ENCODE measurements around the gene PIP4K2A. TPM values are rescaled to one million over a fixed set of nuclear protein-coding genes. Genes with fewer than 3 reads are reported as not detected.

The PIP4K2A gene
- total and polyA plus RNA-seq, 2 of the 13 experiments (the other 11 are each of a cell fraction or from before 2014, with no cell fraction given), result 9.1 to 22.6 TPM

DNA sequence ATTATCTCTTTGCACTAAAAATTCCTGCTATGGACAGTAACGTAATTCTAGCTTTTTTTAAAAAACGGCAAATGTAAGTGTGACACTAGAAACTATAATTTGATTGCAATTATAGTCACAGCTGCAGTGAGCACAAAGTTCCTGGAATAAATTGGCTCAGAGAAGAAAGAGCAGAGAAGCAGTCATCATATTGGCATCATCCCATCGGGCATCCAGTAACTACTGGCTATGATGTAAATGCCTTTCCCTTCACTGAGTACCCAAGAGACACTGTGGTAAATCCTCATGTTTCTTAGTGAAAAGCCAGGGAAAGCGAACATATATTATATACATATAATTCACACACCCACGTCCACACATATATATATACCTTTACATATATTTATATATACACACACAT, 43.6 kb downstream of the PIP4K2A start:
- intact Hi-C loops (cut with micrococcal nuclease; ENCODE audit: unreplicated experiment), result no loop called here
- ChIA-PET POLR2A (no interaction called here), CTCF (ENCODE audit: low intra/inter-chr PET ratio, low total read pairs) (no interaction called here)
- in situ Hi-C loops (cut with HindIII; ENCODE audit: extremely low pct_ligation_motif_present, low pct_unique_long_range_greater_than_20kb), result no loop called here
- Histone ChIP-seq H3K27me3 (ENCODE audit: control insufficient read depth in 1 of 2, insufficient read depth in 2 of 2, low read length in 2 of 2) (no peaks in the 10 kb centered on the region), H3K9ac (ENCODE audit: insufficient read depth, low read depth, low read length) (no peak overlapping the region), H3K4me3 (replicated peaks in 1 of 3; ENCODE audit: insufficient read depth in 1 of 3, low read depth in 2 of 3, low read length in 3 of 3) (no peak overlapping the region), H3K27ac (ENCODE audit: extremely low read length, insufficient read depth, low read length) (no peak overlapping the region), H2AFZ (ENCODE audit: low read length) (no peak overlapping the region), H3K36me3 (replicated peaks in 1 of 2; ENCODE audit: control insufficient read depth in 1 of 2, insufficient read depth in 2 of 2, low read length in 2 of 2) (no peaks in the 10 kb centered on the region), H3K79me2 (ENCODE audit: insufficient read depth, low read length) (peaks cover 51% of the 10 kb centered on the region), H3K4me1 (ENCODE audit: insufficient read depth, low read length) (peaks cover 46% of the 10 kb centered on the region), H4K20me1 (ENCODE audit: insufficient read depth, low read length) (0 out of 2 replicates have a peak, but pooled peaks cover 3% of the 10 kb centered on the region), H3K9me3 (ENCODE audit: low read length) (no peaks in the 10 kb centered on the region), H3K4me2 (ENCODE audit: low read depth, low read length) (no peak overlapping the region)
- ATAC-seq (no peak), FAIRE-seq (no peak), DNase-seq (ENCODE audit: low spot score) (no peak)
- no TSS peak for BruUV-seq (replicated peaks)
- TF ChIP-seq GATA4 (IDR thresholded peaks at IDR 0.05; ENCODE audit: borderline replicate concordance, low read depth), result no peak
- TF ChIP-seq MYC (CRISPR knock-in tag; IDR thresholded peaks at IDR 0.05; ENCODE audit: borderline replicate concordance), result no peak
- TF ChIP-seq RFX3 (CRISPR knock-in tag; IDR thresholded peaks at IDR 0.05), result no peak
- TF ChIP-seq ZFP41 (CRISPR knock-in tag; IDR thresholded peaks at IDR 0.05; ENCODE audit: borderline replicate concordance), result no peak
- TF ChIP-seq, protein P1, sequence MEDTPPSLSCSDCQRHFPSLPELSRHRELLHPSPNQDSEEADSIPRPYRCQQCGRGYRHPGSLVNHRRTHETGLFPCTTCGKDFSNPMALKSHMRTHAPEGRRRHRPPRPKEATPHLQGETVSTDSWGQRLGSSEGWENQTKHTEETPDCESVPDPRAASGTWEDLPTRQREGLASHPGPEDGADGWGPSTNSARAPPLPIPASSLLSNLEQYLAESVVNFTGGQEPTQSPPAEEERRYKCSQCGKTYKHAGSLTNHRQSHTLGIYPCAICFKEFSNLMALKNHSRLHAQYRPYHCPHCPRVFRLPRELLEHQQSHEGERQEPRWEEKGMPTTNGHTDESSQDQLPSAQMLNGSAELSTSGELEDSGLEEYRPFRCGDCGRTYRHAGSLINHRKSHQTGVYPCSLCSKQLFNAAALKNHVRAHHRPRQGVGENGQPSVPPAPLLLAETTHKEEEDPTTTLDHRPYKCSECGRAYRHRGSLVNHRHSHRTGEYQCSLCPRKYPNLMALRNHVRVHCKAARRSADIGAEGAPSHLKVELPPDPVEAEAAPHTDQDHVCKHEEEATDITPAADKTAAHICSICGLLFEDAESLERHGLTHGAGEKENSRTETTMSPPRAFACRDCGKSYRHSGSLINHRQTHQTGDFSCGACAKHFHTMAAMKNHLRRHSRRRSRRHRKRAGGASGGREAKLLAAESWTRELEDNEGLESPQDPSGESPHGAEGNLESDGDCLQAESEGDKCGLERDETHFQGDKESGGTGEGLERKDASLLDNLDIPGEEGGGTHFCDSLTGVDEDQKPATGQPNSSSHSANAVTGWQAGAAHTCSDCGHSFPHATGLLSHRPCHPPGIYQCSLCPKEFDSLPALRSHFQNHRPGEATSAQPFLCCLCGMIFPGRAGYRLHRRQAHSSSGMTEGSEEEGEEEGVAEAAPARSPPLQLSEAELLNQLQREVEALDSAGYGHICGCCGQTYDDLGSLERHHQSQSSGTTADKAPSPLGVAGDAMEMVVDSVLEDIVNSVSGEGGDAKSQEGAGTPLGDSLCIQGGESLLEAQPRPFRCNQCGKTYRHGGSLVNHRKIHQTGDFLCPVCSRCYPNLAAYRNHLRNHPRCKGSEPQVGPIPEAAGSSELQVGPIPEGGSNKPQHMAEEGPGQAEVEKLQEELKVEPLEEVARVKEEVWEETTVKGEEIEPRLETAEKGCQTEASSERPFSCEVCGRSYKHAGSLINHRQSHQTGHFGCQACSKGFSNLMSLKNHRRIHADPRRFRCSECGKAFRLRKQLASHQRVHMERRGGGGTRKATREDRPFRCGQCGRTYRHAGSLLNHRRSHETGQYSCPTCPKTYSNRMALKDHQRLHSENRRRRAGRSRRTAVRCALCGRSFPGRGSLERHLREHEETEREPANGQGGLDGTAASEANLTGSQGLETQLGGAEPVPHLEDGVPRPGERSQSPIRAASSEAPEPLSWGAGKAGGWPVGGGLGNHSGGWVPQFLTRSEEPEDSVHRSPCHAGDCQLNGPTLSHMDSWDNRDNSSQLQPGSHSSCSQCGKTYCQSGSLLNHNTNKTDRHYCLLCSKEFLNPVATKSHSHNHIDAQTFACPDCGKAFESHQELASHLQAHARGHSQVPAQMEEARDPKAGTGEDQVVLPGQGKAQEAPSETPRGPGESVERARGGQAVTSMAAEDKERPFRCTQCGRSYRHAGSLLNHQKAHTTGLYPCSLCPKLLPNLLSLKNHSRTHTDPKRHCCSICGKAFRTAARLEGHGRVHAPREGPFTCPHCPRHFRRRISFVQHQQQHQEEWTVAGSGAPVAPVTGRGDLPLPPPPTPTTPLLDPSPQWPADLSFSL (CRISPR knock-in tag; IDR thresholded peaks at IDR 0.05), result no peak
- TF ChIP-seq, protein P2, sequence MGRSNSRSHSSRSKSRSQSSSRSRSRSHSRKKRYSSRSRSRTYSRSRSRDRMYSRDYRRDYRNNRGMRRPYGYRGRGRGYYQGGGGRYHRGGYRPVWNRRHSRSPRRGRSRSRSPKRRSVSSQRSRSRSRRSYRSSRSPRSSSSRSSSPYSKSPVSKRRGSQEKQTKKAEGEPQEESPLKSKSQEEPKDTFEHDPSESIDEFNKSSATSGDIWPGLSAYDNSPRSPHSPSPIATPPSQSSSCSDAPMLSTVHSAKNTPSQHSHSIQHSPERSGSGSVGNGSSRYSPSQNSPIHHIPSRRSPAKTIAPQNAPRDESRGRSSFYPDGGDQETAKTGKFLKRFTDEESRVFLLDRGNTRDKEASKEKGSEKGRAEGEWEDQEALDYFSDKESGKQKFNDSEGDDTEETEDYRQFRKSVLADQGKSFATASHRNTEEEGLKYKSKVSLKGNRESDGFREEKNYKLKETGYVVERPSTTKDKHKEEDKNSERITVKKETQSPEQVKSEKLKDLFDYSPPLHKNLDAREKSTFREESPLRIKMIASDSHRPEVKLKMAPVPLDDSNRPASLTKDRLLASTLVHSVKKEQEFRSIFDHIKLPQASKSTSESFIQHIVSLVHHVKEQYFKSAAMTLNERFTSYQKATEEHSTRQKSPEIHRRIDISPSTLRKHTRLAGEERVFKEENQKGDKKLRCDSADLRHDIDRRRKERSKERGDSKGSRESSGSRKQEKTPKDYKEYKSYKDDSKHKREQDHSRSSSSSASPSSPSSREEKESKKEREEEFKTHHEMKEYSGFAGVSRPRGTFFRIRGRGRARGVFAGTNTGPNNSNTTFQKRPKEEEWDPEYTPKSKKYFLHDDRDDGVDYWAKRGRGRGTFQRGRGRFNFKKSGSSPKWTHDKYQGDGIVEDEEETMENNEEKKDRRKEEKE (IDR thresholded peaks at IDR 0.05), result no peak
- TF ChIP-seq NCOA2 (CRISPR knock-in tag; IDR thresholded peaks at IDR 0.05), result no peak
- no peak for TF ChIP-seq TGIF2 (CRISPR knock-in tag; IDR thresholded peaks at IDR 0.05)
- TF ChIP-seq GATAD2A (CRISPR knock-in tag; IDR thresholded peaks at IDR 0.05), result no peak
- TF ChIP-seq ZNF614 (CRISPR knock-in tag; IDR thresholded peaks at IDR 0.05; ENCODE audit: borderline replicate concordance), result no peak
- TF ChIP-seq, protein P3, sequence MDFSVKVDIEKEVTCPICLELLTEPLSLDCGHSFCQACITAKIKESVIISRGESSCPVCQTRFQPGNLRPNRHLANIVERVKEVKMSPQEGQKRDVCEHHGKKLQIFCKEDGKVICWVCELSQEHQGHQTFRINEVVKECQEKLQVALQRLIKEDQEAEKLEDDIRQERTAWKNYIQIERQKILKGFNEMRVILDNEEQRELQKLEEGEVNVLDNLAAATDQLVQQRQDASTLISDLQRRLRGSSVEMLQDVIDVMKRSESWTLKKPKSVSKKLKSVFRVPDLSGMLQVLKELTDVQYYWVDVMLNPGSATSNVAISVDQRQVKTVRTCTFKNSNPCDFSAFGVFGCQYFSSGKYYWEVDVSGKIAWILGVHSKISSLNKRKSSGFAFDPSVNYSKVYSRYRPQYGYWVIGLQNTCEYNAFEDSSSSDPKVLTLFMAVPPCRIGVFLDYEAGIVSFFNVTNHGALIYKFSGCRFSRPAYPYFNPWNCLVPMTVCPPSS (IDR thresholded peaks at IDR 0.05), result no peak
- no peak for TF ChIP-seq FOXK2 (IDR thresholded peaks at IDR 0.05)
- WGBS (ENCODE audit: low lambda C conversion rate), result 97% methylated on average over 5 of the region's 5 CpGs
